ENCODE measurements around the gene KLRC1.
A peak's percentile ranks its signal among the peaks of the same experiment; 100 is the strongest.
"Not testable (repeated sequence)": the region's sequence is repeated elsewhere in the genome, so short reads cannot be mapped to it uniquely, and the experiment has no call there.

The KLRC1 gene

DNA sequence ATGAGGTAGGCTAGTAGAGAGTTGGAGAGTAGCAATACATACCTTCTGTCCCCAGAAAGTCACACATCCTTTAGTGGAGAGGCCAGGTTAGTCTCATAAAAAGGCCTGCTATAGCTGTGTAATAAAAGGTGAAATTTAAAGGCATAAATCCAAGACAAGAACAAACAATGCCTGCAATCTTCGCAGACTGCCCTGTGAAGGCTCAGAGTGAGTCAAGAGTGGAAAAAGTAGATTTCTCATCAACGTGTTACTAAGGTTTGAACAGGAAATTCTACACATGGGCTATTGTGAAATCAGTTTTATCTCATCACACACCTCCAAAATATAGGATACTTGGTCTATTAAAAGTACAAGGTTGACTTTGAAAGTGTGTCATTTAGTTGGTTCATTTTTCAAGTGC, at the start of gene KLRC1:
Gene KLRC1 (minus strand): TSS at position 222 of the 400 bp plus-strand sequence. CDS start 2,221 bp downstream, outside the sequence.
- peaks cover 7% of the 10 kb centered on the region for H3K27me3 Mint-ChIP-seq
- H3K4me1 Mint-ChIP-seq, result no peaks in the 10 kb centered on the region
- H3K27ac Mint-ChIP-seq, result no peak within 1 kb of the TSS
- H3K4me3 Mint-ChIP-seq, result no peak within 1 kb of the TSS
- H3K9me3 Mint-ChIP-seq, result peaks cover 9% of the 10 kb centered on the region
- H3K36me3 Mint-ChIP-seq, result no peaks in the 10 kb centered on the region

DNA sequence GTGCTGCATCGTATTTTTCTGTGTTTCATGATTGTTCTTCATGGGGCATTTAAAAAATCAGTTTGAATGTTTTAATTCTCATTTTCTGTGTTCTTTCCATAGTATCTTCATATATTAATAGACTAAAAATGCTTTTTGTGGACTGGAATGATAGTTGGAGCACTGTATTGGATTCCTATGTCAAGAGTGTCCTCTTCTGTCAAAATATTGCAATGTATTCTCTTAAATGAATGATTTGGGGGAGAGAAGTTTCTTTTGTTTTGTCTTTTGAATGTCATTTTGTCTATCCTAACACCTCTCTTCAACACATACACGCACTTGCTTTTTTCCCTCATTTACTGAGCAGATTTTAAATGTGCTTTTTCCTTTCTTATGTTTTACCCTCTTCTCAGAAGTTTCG, 47.9 kb upstream of the KLRC1 start:
- H3K27ac Mint-ChIP-seq, result peak overlapping the region; percentile 48
- H3K27me3 Mint-ChIP-seq, result peaks cover 25% of the 10 kb centered on the region
- H3K4me3 Mint-ChIP-seq, result no peak overlapping the region

DNA sequence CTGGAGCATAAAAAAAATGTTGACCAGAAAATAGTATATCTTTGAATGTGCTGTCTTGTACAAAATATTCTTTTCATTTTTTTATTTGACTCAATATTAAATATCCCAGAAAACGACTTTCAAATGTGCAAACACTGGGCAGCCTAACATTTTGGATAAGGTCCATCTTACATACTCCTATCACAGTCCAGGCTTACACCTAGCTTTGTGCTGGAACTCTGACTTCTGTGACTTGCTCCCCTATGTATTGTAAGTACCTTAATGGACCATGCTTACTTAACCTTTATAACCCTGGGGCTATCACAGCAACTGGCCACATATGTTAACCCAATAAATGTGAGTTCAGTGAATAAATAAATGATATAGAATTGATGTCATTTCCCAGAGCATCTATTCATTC, 44.9 kb upstream of the KLRC1 start:
- peaks cover 23% of the 10 kb centered on the region for H3K27me3 Mint-ChIP-seq
- no peaks in the 10 kb centered on the region for H3K9me3 Mint-ChIP-seq
- no peaks in the 10 kb centered on the region for H3K36me3 Mint-ChIP-seq
- H3K27ac Mint-ChIP-seq, result no peak overlapping the region
- H3K4me1 Mint-ChIP-seq, result peaks cover 8% of the 10 kb centered on the region
- no peak overlapping the region for H3K4me3 Mint-ChIP-seq

More for the DNA sequence above, 47.9 kb upstream of the KLRC1 start:
- Mint-ChIP-seq H3K36me3 (no peaks in the 10 kb centered on the region), H3K9me3 (no peaks in the 10 kb centered on the region), H3K4me1 (peaks cover 8% of the 10 kb centered on the region)

DNA sequence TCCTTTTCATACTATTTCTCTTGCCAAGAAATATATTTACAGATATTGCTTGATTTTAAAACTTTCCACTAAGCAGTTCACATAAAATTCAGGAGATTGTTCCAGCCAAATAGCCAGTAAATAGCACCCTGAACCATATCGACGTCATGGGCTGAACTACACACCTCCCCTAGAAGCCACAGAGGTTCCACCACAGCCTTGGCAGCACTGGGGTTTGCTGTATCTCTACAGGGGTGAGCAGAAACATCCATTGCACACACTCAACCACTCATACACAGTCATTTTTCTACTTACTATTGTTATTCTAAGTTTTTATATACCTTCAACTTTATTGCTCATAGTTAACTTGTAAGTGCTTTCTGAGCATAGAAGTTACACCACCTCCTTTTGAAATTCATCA, 44.4 kb upstream of the KLRC1 start:
- Mint-ChIP-seq H3K4me1 (peaks cover 8% of the 10 kb centered on the region), H3K27me3 (peaks cover 22% of the 10 kb centered on the region), H3K4me3 (no peak overlapping the region), H3K9me3 (no peaks in the 10 kb centered on the region), H3K27ac (no peak overlapping the region), H3K36me3 (no peaks in the 10 kb centered on the region)

DNA sequence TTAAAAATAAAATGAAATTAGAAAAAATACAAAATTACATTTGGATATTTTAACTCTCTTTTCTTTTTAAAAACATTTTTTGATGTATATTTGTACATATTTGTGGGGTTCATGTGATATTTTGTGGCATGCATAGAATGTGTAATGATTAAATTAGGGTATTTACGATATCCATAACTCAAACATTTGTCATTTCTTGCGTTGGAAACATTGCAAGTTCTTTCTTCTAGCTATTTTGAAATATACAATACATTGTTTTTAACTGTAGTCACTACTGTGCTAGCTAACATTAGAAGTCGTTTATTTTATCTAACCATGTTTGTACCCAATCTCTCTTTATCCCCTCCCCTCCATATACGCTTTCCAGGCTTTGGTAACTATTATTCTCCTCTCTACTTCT, 38.6 kb upstream of the KLRC1 start:
- Mint-ChIP-seq H3K36me3 (no peaks in the 10 kb centered on the region), H3K27me3 (peaks cover 7% of the 10 kb centered on the region), H3K4me1 (no peaks in the 10 kb centered on the region)

DNA sequence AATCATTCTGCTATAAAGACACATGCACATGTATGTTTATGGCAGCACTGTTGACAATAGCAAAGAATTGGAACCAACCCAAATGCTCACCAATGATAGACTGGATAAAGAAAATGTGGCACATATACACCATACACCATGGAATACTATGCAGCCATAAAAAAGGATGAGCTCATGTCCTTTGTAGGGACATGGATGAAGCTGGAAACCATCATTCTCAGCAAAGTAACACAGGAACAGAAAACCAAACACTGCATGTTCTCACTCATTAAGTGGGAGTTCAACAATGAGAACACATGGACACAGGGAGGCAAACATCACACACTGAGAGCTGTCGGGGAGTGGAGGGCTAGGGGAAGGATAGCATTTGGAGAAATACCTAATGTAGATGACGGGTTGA, 34.2 kb upstream of the KLRC1 start:
- H3K4me3 Mint-ChIP-seq, H3K4me1 Mint-ChIP-seq, H3K36me3 Mint-ChIP-seq, H3K27ac Mint-ChIP-seq, H3K9me3 Mint-ChIP-seq, H3K27me3 Mint-ChIP-seq: not testable (repeated sequence)

More for the DNA sequence above, 38.6 kb upstream of the KLRC1 start:
- Mint-ChIP-seq H3K27ac (no peak overlapping the region), H3K4me3 (no peak overlapping the region), H3K9me3 (no peaks in the 10 kb centered on the region)

DNA sequence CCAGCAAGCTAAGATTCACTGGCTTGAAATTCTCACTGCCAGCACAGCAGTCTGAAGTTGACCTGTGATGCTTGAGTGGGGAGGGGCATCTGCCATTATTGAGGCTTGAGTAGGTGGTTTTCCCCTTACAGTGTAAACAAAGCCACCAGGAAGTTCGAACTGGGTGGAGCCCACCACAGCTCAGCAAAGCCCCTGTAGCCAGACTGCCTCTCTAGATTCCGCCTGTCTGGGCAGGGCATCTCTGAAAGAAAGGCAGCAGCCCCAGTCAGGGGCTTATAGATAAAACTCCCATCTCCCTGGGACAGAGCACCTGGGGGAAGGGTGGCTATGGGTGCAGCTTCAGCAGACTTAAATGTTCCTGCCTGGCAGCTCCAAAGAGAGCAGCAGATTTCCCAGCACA, 28.7 kb upstream of the KLRC1 start:
- H3K27me3 Mint-ChIP-seq, H3K4me1 Mint-ChIP-seq, H3K9me3 Mint-ChIP-seq, H3K4me3 Mint-ChIP-seq, H3K27ac Mint-ChIP-seq, H3K36me3 Mint-ChIP-seq: not testable (repeated sequence)

DNA sequence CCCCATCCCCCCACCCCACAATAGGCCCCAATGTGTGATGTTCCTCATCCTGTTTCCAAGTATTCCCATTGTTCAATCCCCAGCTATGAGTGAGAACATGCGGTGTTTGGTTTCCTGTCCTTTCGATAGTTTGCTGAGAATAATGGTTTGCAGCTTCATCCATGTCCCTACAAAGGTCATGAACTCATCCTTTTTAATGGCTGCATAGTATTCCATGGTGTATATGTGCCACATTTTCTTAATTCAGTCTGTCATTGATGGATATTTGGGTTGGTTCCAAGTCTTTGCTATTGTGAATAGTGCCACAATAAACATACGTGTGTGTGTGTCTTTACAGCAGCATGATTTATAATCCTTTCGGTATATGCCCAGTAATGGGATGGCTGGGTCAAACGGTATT, 19.6 kb upstream of the KLRC1 start:
- not testable (repeated sequence) for H3K4me1 Mint-ChIP-seq, H3K27ac Mint-ChIP-seq, H3K9me3 Mint-ChIP-seq, H3K27me3 Mint-ChIP-seq, H3K36me3 Mint-ChIP-seq, H3K4me3 Mint-ChIP-seq

DNA sequence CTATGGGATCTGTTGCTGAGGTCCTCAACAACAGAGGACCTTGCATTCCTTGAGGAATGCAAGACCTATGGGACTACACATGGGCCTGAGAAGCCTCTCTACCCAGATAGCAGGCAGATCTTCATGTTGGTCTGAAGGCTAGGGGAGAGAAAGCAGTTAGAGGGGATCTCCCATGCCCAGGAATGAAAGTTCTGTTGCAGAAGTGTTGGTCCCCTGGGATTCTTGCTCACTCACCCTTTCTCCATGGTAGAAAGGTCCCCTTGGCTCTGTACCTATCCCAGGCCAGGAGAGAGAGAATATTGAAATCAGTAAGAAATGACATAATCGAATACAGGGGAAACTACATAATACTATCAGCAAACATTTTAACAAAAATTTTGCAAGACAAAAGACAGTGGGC, 16.5 kb upstream of the KLRC1 start:
- H3K27ac Mint-ChIP-seq, result no peak overlapping the region
- no peaks in the 10 kb centered on the region for H3K9me3 Mint-ChIP-seq
- no peaks in the 10 kb centered on the region for H3K36me3 Mint-ChIP-seq
- H3K27me3 Mint-ChIP-seq, result peaks cover 19% of the 10 kb centered on the region
- no peaks in the 10 kb centered on the region for H3K4me1 Mint-ChIP-seq
- H3K4me3 Mint-ChIP-seq, result no peak overlapping the region

DNA sequence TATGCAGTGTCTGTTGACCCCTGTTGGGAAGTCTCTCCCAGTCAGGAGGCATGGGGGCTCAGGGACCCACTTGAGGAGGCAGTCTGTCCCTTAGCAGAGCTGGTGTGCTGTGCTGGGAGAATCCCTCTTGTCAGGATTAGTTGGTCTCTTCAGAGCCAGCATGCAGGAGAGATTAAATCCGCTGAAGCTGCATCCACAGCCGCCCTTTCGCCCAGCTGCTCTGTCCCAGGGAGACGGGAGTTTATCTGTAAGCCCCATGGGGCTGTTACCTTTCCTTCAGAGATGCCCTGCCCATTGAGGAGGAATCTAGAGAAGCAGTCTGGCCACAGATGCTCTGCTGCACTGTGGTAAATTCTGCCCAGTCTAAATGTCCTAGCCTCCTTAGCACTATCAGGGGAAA, 13.1 kb upstream of the KLRC1 start:
- no peaks in the 10 kb centered on the region for H3K36me3 Mint-ChIP-seq
- peaks cover 28% of the 10 kb centered on the region for H3K27me3 Mint-ChIP-seq
- peaks cover 11% of the 10 kb centered on the region for H3K9me3 Mint-ChIP-seq
- H3K27ac Mint-ChIP-seq, result no peak overlapping the region
- no peak overlapping the region for H3K4me3 Mint-ChIP-seq
- no peaks in the 10 kb centered on the region for H3K4me1 Mint-ChIP-seq

DNA sequence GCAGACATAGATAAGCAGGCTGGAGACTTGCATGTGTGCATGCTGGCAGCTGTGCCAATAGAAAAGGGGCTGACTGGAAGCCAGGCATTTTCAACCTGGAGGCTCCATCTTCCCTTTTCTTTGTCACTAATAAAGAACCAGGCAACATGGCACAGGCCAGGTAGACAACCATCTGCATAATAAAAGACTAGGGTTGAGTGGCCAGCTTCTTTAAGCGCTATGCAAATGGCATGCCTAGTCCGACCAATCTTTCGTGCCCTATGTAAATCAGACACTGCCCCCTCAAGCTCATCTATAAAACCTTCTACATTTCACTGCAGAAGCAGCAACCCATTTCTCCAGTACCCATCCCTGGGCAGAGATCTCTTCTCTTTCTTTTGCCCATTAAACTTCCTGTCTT, 4.6 kb upstream of the KLRC1 start:
- Mint-ChIP-seq H3K36me3 (no peaks in the 10 kb centered on the region), H3K4me3 (no peak overlapping the region), H3K4me1 (no peaks in the 10 kb centered on the region), H3K9me3 (peaks cover 17% of the 10 kb centered on the region), H3K27ac (no peak overlapping the region), H3K27me3 (peaks cover 7% of the 10 kb centered on the region)

DNA sequence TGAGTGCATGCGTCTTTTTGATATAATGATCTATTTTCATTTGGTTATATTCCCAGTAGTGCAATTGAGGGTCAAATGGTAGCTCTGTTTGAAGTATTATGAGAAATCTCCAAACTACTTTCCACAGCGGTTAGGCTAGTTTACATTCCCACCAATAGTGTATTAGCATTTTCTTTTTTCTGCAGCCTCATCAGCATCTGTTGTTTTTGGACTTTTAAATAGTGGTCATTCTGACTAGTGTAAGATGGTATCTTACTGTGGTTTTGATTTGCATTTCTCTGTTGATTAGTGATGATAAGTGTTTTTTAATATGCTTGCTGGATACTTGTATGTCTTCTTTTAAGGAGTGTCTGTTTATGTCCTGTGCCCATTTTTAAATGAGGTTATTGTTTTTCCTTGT, 3.7 kb upstream of the KLRC1 start:
- no peaks in the 10 kb centered on the region for H3K4me1 Mint-ChIP-seq
- no peak overlapping the region for H3K4me3 Mint-ChIP-seq
- H3K27me3 Mint-ChIP-seq, result peaks cover 5% of the 10 kb centered on the region
- peaks cover 12% of the 10 kb centered on the region for H3K9me3 Mint-ChIP-seq
- no peaks in the 10 kb centered on the region for H3K36me3 Mint-ChIP-seq
- H3K27ac Mint-ChIP-seq, result no peak overlapping the region

DNA sequence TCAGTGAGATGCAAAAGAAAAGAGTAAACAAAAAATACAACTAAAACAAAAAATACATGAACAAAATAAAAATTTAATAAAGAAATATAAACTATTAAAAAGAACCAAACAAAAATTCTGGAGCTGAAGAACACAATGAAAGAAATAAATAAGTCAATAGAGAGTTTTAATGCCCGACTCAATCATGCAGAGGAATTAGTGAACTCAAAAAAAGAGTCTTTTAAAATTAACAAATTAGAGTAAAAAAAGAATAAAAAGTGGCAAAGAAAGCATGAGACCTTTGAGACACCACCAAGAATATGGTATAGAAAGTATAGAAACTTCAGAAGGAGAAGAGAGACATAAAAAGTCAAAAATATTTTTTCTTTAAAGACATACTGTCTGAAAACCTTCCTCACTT, 2.6 kb upstream of the KLRC1 start:
- Mint-ChIP-seq H3K4me3 (no peak overlapping the region), H3K4me1 (no peaks in the 10 kb centered on the region), H3K36me3 (no peaks in the 10 kb centered on the region), H3K27ac (no peak overlapping the region), H3K9me3 (peaks cover 9% of the 10 kb centered on the region), H3K27me3 (peaks cover 4% of the 10 kb centered on the region)

DNA sequence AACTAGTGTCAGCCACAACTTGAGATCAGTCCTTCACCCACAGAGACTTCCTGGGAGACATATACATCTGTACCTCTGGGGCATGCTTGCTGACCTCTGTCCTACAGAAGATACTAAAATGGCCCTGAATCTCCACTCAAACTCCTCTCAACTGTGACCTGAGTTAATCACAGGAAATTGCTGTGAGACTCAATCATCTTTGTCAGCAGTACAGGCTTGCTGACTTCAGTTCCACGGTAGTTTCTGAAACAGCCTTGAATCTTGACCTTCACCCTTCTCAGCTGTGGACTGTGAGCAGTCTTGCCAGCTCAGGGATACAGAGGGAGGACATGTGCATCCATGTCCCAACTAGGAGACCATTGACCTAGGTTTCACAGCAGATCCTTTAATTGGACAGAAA, 1.4 kb upstream of the KLRC1 start:
- Mint-ChIP-seq H3K27ac (no peak overlapping the region), H3K4me1 (no peaks in the 10 kb centered on the region), H3K36me3 (no peaks in the 10 kb centered on the region), H3K9me3 (peaks cover 9% of the 10 kb centered on the region), H3K4me3 (no peak overlapping the region), H3K27me3 (peaks cover 6% of the 10 kb centered on the region)

DNA sequence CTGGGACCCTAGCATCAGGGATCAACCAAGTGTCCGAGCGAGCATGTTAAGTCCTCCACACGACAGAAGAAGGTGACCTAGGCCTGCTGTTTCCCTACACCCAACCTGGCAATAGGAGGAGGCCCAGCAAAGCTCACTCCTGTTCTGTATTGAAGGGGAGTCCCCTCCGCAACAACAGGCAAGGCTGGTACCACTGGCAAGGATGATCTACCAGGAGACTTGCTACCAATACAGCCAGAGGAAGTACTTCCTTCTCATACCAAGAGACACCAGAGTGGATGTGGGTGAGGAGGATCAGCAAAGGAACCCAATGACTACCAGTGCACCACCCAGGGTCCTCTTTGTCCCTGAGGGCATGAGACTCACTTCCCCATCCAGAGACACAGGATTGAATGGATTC, 4.9 kb downstream of the KLRC1 start:
- H3K27ac Mint-ChIP-seq, result no peak overlapping the region

DNA sequence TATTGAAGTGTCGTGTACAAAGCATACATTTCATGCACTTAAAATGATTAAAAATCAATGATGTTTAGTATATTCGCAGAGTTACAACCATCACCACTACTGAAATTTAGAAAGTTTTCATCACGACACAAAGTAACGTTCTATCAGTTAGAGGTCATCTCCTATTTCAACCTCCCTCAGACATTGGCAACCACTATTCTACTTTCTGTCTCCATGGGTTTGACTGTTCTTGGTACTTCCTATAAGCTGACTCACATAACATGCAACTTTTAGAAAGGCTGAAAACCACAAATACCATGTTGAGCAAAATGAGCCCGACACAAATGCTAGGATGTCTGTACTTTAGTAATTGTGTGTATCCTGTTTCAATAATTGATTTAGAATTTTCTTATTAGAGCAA, 7.1 kb downstream of the KLRC1 start:
- not testable (repeated sequence) for H3K27ac Mint-ChIP-seq, H3K27me3 Mint-ChIP-seq, H3K4me1 Mint-ChIP-seq, H3K36me3 Mint-ChIP-seq, H3K4me3 Mint-ChIP-seq, H3K9me3 Mint-ChIP-seq

More for the DNA sequence above, 4.9 kb downstream of the KLRC1 start:
- no peaks in the 10 kb centered on the region for H3K36me3 Mint-ChIP-seq
- H3K4me1 Mint-ChIP-seq, result no peaks in the 10 kb centered on the region
- no peaks in the 10 kb centered on the region for H3K9me3 Mint-ChIP-seq
- peaks cover 7% of the 10 kb centered on the region for H3K27me3 Mint-ChIP-seq
- H3K4me3 Mint-ChIP-seq, result no peak overlapping the region

DNA sequence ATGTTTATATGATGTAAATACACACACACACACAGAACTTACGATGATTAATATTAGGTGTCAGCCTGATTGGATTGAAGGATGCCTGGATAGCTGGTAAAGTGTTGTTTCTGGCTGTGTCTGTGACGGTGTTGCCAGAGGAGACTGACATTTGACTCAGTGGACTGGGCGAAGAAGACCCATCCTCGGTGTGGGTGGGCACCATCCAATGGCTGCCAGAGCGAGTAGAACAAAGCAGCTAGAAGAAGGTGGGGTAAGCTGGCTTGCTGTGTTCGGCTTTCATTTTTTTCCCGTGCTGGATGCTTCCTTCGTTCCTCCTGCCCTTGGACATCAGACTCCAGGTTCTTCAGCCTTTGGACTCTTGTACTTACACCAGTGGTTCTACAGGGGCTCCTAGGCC, 12.0 kb downstream of the KLRC1 start:
- H3K27me3 Mint-ChIP-seq, H3K4me1 Mint-ChIP-seq, H3K4me3 Mint-ChIP-seq, H3K9me3 Mint-ChIP-seq, H3K27ac Mint-ChIP-seq, H3K36me3 Mint-ChIP-seq: not testable (repeated sequence)

All from activated naive CD4-positive, alpha-beta T cell treated with anti-CD3 and anti-CD28 coated beads, Interleukin-2, amount 50 U/mL, for 24 hours (primary cell).